Kidney capillary endothelial cell (primary cell): ENCODE results near the gene RTL10.
"Not testable (repeated sequence)": the region's sequence is repeated elsewhere in the genome, so short reads cannot be mapped to it uniquely, and the experiment has no call there.

Experiments
- DNase-seq: peaks from one replicate; pipeline ENCODE4 v3.0.0-alpha.2; 2018; ENCODE audit warnings: low spot score

Gene RTL10

GRCh38 chr22:19889951-19890350 lies 35.3 kb upstream of the RTL10 start:
- DNase-seq: no peak

- DNase-seq: no peak
Observed at GRCh38 chr22:19888131-19888746, 33.6 kb upstream of the RTL10 start.

GRCh38 chr22:19887256-19887985 lies 32.7 kb upstream of the RTL10 start:
- DNase-seq: no peak

- DNase-seq: peak; percentile 68
Observed at GRCh38 chr22:19886605-19887255, 32.1 kb upstream of the RTL10 start.

GRCh38 chr22:19885841-19886592 lies 31.3 kb upstream of the RTL10 start:
- DNase-seq: no peak

- DNase-seq: no peak
Observed at GRCh38 chr22:19884954-19885751, 30.5 kb upstream of the RTL10 start.

GRCh38 chr22:19884161-19884953 lies 29.7 kb upstream of the RTL10 start:
- no peak for DNase-seq

- not testable (repeated sequence) for DNase-seq
Observed at GRCh38 chr22:19883446-19883845, 28.8 kb upstream of the RTL10 start.

- DNase-seq: no peak
Observed at GRCh38 chr22:19882446-19883381, 28.0 kb upstream of the RTL10 start.

GRCh38 chr22:19880786-19881569 lies 26.3 kb upstream of the RTL10 start:
- DNase-seq: peak; percentile 100

- no peak for DNase-seq
Observed at GRCh38 chr22:19879992-19880785, 25.5 kb upstream of the RTL10 start.

- DNase-seq: no peak
Observed at GRCh38 chr22:19879643-19879991, 24.9 kb upstream of the RTL10 start.

- DNase-seq: no peak
Observed at GRCh38 chr22:19879246-19879570, 24.5 kb upstream of the RTL10 start.

- no peak for DNase-seq
Observed at GRCh38 chr22:19878461-19879245, 24.0 kb upstream of the RTL10 start.

- no peak for DNase-seq
Observed at GRCh38 chr22:19877626-19878339, 23.1 kb upstream of the RTL10 start.

GRCh38 chr22:19876941-19877625 lies 22.4 kb upstream of the RTL10 start:
- no peak for DNase-seq
